NCI-H146 treated with DMSO at 0.1 percent for 48 hours (cell line): Measurements from ENCODE around the gene GPR107.

Source experiments
- DNase-seq: peaks from one replicate; lab custom pipeline; 2025; ENCODE audit not compliant: unreplicated experiment; lab: John Stamatoyannopoulos, UW

GPR107 gene

DNA sequence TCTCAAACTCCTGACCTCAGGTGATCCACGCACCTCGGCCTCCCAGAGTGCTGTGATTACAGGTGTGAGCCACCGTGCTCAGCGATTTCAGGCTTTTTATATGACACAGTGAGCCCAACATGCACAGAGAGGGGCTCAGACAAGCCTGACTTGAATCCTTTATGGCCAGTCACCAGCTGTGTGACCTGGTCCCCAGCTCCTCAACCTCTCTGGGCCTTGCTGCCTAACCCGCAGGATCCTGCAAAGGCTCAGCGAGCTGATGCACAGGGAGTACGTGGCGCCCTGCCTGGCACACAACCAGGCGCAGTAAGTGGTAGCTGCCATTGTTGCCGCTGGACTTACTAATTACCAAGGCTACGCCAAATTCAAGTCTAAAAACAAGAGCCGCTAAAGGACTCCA lies 101.9 kb downstream of the GPR107 start:
- DNase-seq, result no peak

DNA sequence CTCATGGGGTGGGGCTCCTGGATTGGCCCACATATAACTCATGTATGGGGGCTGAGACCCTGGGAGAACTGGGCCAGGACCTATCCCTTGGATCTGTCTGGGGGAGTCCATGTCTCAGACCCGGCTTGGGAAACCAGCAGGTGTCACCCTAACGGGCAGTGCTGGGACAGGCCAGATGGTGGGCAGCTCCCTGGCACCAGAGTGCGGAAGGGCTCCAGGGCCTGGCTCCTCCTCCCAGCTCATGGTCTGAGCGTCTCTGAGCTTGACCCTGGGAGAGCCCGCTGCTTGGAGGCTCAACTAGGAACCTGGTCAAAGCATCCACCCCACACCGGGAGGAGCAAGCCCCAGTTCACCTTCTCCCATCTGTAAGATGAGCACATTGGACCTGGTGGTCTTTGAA lies 103.0 kb downstream of the GPR107 start:
- DNase-seq, result no peak

DNA sequence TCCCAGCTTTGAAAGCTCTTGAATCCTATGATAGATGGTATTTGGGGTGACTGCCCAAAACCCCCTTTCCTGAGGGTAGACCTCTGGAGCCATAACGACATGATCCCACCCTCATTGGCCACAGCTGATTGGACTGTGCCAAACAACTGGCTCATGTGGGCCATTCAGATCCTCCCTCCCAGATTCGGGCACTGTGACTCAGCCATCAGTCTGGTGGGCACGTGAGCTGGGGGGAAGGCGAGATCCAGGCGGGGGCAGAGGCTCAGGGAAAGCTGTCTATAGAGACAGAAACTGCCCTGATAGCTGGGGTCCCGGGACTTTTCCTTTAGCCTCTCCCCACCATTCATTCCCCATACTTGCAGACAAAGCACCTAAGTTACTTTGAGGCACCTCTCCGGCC lies 103.4 kb downstream of the GPR107 start:
- DNase-seq, result no peak

DNA sequence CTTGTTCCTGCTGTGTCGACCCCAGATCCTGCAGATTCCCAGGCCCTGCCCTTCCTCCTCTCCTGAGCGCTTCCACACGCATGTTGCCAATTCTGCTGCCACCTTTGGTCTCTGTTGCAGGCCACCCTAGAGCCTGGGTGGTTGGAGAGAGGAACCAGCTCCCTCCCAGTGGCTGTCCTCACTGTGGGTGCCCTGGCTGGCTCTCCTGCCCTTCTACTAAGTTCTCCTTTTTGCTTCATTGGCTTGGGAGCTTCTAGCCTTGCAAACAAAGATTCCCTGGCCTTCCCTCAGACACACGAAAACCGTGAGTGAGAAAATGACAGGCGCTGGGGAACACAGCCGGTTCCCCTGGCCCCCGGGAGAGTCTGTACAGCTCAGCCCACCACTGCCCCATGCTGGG lies 104.3 kb downstream of the GPR107 start:
- no peak for DNase-seq

DNA sequence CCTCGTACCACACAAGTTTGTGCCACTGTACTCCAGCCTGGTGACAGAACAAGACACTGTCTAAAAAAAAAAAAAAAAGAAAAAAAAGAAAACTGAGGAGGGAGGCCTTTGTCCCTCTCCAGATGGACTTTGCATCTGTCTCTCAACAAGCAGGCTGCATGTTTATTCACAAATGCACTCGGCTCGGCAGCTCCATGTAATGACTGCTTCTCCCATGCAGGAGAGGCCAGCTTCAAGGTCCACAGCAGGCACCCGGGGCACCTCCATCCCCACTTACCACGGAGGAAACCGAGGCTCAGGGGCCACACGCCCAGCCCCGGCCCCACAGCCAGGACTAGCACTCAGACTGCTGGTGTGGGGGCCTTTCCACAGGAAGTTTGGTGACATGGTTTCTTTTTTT lies 105.4 kb downstream of the GPR107 start:
- no peak for DNase-seq

DNA sequence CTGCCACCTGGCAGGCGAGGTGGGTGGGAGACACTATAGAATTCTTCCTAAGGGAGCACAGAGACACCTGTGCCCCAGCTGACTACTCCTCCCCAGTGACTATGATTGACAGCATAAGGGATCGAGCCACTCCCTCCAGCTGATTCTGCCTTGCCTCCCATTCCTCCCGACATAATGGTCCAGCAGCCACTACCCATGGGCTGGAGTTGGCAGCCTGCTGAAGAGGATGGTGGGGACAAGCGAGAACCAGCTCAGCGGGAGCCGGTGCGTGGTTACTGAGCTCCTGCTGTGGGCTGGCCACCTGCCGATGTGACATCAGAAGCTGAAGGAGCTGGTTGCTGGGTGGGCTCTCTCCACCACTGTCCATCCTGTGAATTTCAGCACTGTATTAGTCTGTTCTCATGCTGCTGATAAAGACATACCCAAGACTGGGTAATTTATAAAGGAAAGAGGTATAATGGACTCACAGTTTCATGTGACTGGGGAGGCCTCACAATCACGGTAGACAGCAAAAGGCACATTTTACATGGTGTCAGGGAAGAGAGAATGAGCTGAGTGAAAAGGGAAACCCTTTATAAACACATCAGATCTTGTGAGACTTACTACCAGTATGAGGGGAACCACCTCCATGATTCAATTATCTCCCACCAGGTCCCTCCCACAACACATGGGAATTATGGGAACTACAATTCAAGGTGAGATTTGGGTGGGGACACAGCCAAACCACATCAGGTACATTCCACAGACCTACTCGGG lies 106.4 kb downstream of the GPR107 start:
- DNase-seq, result peak; percentile 78

DNA sequence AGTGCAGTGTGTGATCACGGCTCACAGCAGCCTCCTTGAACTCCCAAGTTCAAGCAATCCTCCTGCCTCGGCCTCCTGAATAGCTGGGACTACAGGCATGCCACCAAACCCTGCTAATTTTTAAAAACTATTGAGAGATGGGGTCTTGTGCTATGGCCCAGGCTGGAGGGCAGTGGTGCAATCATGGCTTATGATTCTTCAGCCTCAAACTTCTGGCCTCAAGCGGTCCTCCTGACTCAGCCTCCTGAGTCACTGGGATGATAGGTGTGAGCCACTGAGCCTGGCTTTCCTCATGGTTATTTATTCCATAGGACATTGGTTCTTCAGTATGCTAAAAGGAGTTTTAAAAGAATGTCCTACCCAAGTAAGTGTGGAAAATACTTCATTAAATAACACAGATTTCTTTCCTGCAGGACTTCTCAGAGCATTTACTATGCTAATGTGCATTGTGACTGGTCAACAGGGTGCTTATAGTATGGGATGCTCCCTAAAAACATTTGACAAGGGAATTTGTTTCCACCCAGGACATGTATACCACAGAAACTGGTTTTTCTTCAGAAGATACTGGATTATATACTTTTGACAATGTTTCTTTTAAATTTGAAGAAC lies 107.3 kb downstream of the GPR107 start:
- no peak for DNase-seq

DNA sequence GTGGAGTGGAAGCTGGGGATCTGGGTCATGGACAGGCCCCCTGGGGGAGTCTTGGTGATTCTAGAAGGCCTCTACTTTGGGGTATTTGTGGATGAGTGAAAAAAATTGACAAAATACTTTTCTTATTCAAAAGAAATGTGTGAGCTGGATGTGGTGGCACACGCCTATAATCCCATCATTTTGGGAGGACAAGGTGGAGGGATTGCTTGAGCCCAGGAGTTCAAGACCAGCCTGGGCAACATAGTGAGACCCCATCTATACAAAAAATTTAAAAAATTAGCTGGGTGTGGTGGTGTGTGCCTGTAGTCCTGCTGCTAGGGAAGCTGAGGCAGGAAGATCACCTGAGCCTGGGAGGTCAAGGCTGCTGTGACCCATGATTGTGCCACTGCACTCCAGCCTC lies 111.9 kb downstream of the GPR107 start:
- no peak for DNase-seq

DNA sequence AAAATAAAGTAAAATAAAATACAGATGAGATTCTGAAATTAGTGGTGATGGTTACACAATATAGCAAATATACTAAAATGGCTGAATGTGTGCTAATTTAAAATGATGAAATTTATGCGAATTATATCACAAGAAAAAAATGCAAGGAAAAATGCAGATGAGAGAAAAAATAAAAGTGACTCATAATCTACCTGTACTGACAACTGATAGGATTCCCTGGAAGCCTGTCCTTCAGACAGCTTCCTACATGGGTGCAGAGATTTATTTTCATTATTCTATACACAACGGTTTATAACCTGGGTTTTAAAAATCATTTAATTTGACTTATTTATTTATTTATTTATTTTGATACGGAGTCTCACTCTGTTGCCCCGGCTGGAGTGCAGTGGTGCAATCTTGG lies 112.7 kb downstream of the GPR107 start:
- DNase-seq, result no peak

DNA sequence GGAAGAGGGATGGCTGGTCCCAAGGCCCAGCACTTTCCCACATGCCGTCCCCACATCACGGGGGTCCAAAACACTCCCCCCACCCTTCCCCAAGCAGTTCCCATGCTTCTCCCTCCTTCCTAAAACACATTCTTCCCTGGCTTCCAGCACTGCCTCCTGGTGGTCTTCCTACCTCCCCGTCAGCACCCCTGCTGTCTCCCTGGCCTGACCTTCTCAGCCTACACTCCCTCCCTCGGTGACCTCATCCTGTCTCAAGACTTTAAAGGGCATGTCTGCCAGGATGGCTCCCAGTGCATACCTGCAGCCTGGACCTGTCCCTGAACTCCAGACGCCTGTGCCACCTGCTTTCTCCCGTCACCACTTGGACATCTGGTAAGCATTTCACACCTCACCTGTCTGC lies 114.2 kb downstream of the GPR107 start:
- no peak for DNase-seq

DNA sequence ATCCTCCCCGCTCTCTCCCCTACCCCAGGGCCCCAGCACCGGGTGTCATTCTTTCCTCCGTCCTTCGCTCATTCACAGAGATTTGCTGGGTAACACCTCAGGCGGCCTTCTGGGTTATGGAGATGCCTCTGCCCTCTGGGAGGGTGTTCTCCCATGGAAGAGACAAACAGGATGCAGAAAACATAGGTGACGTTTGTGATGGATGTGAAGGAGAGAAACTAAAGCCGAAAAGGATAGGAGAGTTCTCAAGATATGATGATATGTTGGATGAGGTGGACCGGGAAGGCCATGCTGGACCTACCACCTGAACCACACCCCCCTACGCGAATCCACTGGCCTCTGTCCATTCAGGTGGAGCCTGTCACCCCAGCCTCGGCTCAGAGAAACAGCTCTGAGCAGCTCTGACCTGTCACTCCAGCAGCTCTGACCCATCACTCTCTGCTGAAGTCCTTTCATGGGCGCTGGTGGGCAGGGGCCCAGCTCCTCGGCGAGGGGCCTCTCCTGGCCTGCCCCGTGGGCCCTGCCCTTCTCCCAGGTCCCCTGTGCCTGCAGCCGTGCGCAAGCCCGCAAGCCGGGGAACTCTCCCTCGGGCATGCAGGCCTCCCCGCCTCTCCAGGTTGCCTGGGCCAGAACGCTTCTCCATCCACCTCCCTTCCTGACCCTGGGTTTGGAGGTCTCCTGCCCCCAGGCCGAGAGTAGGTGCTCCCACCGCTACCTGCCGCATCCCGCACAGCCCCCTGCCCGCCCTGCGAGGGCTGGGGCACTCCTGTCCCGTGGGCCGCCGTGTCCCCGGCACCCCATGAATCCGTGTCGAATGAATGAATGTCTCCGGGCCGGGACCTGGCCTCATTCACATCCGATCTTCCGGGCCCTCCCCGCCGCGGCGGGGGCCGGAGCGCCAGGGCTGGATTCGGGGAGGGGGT lies 117.8 kb downstream of the GPR107 start:
- no peak for DNase-seq

DNA sequence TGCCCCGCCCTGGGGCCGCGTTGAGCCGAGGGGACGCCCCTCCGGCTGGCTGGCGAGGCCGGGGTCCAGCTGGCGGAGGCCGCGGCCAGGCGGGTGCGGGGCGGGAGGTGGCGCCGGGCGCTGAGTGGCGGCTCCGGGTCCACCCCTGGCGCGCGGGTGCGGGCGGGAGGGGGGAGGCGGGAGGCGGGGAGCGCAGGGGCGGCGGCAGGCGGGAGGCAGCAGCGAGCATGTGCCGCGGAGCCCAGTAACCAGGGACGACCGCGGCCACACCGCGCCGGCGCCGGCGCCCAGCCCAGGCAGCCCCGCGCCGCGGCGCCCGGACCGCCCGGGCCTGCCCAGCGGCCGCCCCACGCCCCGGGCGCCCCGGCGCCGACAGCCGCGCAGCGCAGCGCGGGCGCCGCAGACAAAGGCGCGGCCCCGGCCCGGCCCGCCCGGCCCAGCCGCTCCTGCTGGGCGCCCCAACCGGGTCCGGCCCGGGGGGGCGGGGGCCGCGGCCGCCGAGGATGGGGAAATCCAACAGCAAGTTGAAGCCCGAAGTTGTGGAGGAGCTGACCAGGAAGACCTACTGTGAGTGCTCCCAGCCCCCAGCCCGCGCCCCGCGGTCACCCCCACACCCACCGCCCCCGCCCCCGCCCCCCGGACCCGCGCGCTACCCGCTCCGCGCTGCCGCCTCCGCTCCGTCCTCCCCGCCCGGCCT lies 118.6 kb downstream of the GPR107 start, which contains the start of gene NCS1:
Gene NCS1, plus strand, starts transcription at position 244 of the 697 bp plus-strand sequence. Its CDS starts 260 bp downstream, at position 504.
- peak; percentile 15 for DNase-seq

DNA sequence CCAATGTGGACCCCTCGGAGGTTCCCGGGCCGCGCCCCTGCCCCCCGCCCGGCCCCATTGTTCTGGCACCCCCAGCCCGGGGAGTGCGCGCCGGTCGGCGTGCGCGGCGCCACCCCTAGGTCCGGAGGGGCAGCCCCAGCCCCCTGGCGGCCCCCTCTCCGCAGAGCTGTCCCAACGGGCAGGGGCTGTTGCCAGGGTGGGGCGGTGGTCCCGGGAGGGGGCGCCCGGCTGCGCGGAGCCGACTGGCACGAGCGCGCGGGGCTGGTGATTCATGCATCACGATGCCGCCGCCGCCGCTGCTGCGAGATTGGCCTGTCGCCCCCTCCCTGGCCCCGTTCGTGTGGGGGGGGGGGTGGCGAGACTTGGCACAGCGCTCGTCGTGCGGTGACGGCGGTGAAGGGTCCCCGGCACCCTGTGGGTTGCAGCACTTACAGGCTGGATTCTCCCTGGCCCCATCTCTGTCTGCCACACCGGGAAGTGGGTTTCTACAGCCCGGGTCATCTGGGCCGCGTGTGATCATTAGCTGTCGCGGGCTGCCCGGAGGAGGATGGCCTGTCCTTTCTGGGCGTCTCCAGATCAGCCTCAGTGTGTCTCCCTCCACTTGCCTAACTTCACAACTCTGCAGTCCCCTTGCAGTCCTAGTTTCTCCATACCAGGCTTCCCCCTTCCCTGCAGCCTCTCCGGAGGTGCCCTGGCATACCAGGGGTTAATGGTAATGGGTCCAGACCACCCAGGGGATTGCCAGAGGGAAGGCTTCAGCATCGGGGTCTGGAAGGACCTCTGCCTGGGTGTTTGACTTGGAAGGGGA lies 119.4 kb downstream of the GPR107 start:
- no peak for DNase-seq

DNA sequence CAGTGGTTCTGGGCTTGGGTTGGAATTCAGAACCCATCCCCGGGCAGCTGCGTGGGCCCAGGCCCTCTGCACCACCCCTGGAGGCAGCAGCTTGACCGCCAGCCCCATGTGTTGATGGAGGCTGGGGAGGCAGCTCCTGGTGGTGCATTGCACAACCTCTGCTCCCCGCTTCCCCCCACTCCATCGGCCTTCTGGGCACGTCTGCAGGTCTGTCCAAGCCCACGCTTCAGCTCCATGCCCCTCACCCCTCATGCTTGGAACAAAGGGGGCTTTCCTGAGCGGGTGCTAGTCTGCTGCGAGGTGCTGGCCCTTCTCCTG lies 119.9 kb downstream of the GPR107 start:
- no peak for DNase-seq

DNA sequence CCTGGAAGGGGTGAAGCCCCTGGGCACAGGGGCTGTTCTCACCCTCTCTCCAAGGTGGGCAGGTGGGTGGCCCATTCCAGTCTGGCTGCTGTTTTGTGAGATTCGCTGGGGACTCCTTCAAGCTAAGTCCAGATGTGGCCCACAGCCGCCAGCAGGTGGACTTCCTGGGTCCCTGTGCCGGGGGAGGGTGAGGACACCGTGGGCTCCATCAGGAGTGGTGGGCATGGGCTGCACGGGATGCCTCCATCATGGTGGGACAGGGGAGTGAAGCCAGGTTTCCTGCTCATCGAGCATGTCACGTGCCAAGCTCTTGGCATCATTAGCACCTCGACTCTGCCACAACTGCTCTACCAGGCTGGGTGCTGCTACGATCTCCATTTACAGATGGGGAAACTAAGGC lies 120.3 kb downstream of the GPR107 start:
- DNase-seq, result no peak

DNA sequence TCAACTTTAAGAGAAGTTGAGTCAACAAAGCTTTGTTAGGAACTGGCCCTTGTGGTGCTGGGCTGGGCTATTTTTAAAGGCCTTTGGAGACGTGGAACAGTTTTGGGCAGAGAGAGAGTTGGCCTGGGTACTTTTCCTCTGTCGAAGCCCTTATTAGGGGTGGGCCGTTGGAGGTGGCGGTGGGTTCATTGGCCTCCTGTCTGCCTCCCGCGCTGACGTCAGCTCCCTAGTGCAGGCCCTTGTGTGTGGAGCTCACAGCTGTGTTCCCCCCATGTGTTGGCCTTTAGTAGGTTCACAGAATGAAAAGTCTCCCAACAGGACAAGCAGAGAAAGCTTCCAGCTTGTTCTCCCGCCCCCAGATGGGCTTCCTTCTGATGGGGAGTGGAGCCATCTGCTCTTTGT lies 121.2 kb downstream of the GPR107 start:
- DNase-seq, result no peak

DNA sequence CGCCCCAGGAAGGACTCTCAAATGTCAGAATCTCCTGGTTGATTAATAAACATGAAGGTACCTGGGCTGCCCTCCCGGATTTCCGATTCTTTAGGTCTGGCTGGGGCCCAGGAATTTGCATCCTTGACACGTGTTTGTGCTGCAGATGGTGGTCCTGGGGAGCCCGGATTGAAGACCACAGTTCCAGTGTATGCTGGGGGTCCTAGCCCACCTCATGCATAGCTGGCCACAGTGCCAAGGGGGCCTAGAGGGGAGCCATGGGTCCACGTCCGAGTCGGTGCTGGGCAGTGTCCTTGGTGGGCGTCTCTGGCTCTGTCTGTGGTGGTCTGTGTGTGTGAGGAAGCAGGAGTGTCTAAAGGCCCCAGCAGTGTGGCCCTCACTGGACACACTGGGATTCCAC lies 121.6 kb downstream of the GPR107 start:
- DNase-seq, result no peak

DNA sequence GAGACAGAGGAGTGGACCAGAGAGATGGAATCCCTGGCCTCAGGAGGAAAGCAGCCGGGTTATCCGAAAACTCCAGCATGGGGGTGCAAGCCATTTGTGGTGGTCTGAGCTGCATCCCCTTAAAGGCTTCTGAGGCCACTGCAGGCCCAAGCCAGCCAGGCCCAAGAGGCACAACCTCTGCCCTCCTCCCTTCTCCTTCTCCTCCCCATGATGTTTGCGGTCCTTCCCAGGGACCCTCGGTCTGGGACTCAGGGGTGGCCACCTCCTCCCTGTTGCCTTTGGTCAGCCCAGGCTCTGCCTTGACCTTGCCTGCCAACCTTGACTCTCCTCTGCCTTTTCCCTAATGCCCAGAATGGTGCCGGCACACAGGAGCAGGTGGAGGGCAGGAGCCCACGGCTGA lies 123.1 kb downstream of the GPR107 start:
- no peak for DNase-seq

DNA sequence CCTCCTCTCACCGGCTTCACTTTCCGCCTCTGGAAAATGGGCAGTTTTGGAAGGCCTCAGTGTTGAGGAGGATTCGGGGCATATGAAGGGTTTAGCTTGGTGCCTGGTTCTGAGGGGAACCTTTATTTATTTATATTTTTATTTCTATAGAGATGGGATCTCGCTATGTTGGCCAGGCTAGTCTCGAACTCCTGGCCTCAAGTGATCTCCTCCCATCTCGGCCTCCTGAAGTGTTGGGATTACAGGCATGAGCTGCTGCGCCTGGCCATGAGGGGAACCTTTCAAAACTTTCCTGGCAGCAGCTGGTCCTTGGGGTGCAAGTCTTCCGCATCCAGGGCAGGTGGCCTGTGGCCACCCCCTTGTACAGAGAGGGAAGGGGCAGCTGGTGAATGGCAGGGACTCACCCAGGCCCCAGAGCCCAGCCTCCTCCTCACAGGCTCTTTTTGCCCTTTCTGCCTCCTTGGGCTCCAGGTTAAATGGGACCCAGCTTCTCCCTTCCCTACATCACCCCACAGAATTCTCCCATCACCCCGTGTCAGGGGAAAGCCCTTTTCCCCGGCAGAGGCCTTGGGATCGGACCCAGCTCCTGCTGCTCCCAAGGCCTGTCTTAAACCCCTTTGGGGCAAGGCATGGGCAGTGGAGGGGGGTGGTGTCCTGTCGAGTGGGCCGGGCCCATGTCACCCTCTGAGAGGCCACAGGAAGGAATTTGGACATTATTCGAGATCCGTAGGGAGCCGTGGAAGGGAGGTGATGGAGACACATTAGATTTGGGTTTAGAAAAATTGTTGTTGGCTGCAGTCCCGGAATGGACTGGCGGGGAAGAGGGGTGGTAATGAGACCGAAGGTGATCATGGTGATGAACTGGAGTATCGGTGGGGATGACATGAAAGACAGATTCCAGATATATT lies 124.4 kb downstream of the GPR107 start:
- DNase-seq, result no peak
